CD4-positive, alpha-beta T cell treated with Interleukin-6 for 4 hours (primary cell): Measurements from ENCODE around the gene NUP98.
A peak's percentile ranks its signal among the peaks of the same experiment; 100 is the strongest.
"Not testable (repeated sequence)": the region's sequence is repeated elsewhere in the genome, so short reads cannot be mapped to it uniquely, and the experiment has no call there.

Experiments
- DNase-seq: peaks from one replicate; pipeline ENCODE4 v3.0.0-alpha.2; 2020; ENCODE audit warnings: mixed read lengths

The NUP98 gene

GRCh38 chr11:3667149-3668035, 130.0 kb downstream of the NUP98 start:
- no peak for DNase-seq

GRCh38 chr11:3666023-3666530, 131.3 kb downstream of the NUP98 start:
- no peak for DNase-seq

DNA sequence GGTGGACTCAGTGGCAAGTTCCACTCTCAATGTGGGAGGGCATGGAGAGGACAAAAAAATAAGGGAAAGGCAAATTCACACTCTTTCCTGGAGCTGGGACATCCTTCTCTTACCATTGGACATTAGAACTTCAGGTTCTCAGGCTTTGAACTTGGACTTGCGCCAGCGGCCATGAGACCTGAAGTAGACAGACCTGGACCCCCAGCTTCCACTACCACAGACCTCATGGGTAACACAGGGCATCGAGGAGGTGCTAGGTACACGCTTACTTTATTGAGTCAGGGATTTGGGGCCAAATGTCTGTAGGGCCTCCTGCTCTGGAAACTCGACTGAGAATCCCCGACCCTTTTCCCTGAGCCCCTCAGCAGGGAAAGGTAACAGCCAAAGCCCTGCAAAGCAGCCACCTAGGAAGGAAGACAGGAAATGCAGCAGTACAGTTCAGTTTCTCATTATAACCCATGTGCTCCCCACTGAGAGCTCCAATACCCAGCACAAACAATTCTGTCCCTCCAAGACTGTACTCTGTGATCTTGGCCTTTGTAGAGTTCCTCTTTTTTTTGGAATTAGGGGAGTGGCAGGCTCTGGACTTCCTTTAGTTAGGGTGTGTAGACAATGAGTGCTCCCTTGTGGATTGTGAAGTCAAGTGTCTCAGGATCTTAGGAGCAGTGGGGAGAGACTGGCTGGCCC, 131.9 kb downstream of the NUP98 start:
- no peak for DNase-seq

DNA sequence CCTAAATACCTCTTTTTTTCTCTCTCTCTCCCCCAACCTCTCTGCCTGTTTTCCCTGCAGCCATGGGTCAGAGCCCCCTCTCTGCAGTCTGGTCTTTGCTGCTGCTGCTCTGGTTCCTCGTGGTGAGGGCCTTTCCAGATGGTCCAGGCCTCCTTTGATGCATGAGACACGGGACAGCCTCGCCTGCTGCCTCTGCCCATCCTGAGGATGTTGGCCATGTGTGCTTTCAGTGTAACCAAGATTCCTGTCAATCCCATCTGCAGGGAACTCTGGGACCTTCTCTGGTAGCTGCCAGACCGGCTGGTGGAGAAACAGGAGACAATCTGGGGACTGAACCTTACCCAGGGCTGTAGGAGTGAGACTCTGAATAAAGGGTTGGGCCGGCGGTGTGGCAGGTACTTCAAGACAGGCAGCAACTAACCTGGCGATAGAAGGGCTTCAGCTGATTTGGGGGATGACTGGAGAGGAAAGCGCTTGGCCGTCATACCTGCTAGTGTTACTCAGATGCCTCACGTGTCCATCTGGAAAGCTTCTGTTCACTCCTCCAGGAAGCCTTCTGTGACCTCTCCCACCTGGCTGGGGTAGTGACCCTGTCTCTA, 133.2 kb downstream of the NUP98 start:
- no peak for DNase-seq

DNA sequence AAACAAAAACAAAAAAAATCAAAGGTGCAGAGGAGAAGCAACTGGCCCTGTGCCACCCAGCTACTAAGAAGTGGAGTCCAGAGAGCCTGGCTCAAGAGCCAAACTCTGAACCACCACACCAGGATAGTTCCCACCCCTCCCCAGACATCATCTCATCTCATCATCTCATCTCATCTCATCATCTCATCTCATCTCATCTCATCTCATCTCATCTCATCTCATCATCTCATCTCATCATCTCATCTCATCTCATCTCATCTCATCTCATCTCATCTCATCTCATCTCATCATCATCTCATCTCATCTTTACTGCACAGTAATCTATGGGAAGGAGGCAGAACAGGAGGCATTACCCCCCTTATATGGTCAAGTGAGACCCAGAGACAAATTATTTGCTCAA, 134.5 kb downstream of the NUP98 start:
- no peak for DNase-seq

GRCh38 chr11:3660960-3661359, 136.4 kb downstream of the NUP98 start:
- no peak for DNase-seq

DNA sequence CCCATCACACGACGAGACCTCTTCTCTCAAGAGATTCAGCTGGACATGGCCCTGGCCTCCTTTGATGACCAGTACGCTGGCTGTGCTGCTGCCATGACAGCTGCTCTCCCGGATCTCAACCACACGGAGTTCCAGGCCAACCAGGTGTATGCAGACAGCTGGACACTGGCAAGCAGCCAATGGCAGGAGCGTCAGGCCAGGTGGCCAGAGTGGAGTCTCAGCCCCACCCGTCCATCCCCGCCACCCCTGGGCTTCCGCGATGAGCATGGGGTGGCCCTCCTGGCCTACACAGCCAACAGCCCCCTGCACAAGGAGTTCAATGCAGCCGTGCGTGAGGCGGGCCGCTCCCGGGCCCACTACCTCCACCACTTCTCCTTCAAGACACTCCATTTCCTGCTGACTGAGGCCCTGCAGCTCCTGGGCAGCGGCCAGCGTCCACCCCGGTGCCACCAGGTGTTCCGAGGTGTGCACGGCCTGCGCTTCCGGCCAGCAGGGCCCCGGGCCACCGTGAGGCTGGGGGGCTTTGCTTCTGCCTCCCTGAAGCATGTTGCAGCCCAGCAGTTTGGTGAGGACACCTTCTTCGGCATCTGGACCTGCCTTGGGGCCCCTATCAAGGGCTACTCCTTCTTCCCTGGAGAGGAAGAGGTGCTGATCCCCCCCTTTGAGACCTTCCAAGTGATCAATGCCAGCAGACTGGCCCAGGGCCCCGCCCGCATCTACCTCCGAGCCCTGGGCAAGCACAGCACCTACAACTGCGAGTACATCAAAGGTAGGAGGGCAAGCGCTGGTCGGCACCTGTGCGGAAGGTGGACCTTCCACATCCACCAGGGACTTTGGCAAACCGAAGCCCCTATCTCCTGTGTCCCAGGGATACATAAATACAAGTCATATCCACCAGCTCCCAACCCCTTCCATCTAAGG, 137.5 kb downstream of the NUP98 start:
- no peak for DNase-seq

DNA sequence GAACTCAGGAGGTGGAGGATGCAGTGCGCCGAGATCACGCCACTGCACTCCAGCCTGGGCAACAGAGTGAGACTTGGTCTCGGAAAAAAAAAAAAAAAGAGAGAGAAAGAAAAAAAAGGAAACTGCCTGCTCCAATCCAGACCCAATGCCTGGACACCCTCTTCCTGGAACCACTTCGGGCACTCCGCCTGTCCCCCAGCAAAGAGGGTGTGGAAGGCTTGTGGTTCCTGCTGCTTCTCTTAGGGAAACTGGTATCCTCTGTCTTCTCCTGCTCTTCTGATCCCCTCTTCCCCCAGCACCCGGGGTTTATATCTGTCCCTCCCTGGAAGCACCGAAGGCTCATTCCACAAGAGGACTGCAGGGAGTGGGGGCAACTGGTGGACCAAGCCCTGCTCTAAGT, 139.1 kb downstream of the NUP98 start:
- no peak for DNase-seq

- DNase-seq: not testable (repeated sequence)
Observed at GRCh38 chr11:3657331-3657730, 140.0 kb downstream of the NUP98 start.

- DNase-seq: no peak
Observed at GRCh38 chr11:3655547-3655946, 141.8 kb downstream of the NUP98 start.

GRCh38 chr11:3652514-3652913, 144.8 kb downstream of the NUP98 start:
- not testable (repeated sequence) for DNase-seq

- not testable (repeated sequence) for DNase-seq
Observed at GRCh38 chr11:3649374-3649773, 148.0 kb downstream of the NUP98 start.

DNA sequence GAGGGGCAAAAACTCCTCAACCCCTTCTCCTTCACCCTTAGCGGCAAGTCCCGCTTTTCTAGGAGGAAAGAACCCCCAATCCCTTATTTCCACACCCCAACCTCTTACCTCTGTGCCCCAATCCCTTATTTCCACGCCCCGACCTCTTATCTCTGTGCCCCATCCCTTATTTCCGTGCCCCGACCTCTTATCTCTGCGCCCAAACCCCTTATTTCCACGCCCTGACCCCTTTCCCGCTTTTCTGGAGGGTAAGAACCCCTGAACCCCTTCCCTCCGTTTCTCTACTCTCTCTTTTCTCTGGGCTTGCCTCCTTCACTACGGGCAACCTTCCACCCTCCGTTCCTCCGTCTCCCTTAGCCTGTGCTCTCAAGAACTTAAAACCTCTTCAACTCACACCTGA, 148.5 kb downstream of the NUP98 start:
- not testable (repeated sequence) for DNase-seq

GRCh38 chr11:3645552-3645951, 151.8 kb downstream of the NUP98 start:
- no peak for DNase-seq

DNA sequence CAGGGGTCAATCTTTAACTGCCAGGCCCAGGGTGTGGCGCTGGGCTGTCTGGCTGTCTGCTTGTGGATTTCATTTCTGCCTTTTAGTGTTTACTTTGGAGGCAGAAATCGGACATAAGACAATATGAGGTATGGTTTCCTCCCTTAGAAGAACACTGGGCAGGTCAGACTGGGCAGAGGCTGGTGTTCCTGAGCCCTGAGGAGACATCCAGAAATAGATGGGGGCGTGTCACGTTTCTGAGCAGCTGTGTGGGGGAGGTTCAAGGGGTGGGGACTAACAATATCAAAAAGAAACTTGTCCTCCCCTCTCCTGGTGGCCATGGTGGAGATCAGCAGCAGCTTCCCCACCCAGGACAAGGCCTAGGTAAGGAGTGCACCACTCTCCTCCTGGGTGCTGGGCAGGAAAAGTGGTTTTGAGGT, 152.5 kb downstream of the NUP98 start, which contains the start of gene ART1:
Gene ART1 (plus strand): TSS at position 312 of the 419 bp plus-strand sequence. CDS start 14,086 bp downstream, outside the sequence.
- DNase-seq: no peak

DNA sequence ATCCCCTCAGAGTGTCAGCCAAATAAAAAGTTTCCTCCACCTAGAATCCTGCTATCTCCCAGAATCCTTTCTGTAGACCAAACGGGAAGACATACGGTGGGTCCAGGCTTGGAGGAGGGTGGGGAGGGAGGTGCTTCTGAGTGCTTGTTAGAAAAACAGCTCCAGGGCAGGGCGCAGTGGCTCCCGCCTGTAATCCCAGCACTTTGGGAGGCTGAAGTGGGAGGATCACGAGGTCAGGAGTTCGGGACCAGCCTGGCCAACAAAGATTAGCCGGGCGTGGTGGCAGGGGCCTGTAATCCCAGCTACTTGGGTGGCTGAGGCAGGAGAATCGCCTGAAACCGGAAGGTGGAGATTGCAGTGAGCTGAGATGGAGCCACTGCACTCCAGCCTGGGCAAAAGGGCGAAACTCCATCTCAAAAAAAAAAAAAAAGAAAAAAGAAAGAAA, 154.2 kb downstream of the NUP98 start:
- not testable (repeated sequence) for DNase-seq

DNA sequence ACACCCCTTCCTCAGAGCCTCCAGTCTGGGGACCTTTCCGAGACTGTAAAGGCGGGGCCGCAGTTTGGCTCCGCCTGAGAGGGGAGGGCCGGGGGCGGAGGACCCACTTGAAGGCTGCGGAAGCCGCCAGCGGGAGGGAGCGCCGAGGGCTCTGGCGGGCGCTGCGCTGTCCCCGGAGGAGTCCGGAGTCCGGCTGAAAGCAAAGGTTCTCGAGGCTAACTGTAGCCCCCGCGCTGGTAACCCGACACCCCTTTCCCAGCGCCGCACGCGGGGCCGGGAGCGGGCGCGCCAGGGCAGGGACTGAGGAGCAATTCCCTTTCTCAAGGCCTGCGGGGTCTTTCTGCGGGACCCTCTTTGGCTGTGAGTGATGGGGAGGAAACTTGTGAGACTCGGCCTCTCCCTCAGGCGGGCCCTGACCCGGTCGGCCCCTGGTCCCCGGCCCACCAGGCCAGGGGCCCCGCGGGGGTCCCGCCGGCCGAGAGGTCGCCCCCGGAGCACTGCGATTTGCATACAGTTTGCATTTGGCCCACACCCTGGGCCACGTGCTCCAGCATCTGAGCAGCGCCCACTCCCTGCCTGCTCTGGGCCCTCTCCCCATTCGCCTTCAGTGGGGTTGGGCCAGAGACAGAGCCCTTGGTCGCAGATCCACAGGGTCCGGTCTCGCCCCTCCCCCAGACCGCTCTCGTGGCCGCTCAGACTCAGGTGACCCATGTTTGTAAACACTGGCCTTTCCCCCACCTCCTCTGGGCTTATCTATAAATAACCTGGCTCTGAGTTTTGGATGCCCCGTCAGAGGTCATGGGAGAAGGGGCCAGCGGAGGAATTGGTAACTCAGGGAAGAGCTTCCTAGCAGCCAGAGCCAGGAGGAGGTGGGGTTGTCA, 155.0 kb downstream of the NUP98 start:
- DNase-seq: peak; percentile 82

DNA sequence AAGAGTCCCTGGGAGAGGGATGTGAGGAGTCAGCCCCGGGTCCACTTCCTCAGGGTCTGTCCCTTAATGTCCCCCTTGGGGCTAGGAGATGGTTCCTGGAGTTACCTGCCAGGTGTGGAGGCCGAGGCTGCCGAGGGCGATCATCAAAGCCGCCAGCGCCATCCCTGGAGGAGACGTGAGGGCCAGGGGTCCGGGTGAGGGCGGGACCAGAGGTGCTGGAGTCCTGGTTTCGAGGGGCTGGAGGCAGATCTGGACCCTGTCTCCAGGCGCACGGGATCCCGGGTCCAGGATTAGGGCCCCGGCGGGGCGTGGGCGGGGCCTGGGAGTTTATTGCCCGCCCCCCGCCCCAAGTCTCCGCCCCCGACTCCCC, 155.7 kb downstream of the NUP98 start, which contains the start of gene ART5:
Gene ART5 (minus strand): TSS at position 292 of the 370 bp plus-strand sequence. CDS start 130 bp downstream, at position 162.
- no peak for DNase-seq

- DNase-seq: no peak
Observed at GRCh38 chr11:3641191-3641590, 156.2 kb downstream of the NUP98 start.

DNA sequence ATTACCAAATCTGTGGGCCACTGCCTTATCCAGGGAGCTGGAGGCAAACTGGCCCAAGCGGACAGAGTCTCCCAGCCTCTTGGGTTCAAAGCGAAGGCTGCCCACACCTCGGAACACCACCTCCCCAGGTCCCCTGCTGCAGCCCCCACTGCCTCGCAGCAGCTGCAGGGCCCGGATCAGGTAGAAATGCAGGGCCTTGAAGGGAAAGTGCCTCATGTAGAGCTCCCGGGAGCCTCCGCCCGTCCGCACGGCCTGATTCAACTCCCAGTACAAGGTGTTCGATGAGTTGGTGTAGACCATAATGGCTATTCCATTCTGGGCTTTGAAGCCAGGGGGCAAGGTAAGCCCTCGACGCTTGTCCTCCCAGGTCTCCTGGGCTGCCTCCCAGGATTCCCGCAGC, 157.5 kb downstream of the NUP98 start:
- DNase-seq: no peak

GRCh38 chr11:3638513-3638912, 158.8 kb downstream of the NUP98 start:
- no peak for DNase-seq
